Measurements from ENCODE around the gene MARCHF5. TPM values are rescaled to one million over a fixed set of nuclear protein-coding genes. Genes with fewer than 3 reads are reported as not detected.

Gene MARCHF5
- total RNA-seq, 1 donor from 2014 or later, result 52.1 TPM

DNA sequence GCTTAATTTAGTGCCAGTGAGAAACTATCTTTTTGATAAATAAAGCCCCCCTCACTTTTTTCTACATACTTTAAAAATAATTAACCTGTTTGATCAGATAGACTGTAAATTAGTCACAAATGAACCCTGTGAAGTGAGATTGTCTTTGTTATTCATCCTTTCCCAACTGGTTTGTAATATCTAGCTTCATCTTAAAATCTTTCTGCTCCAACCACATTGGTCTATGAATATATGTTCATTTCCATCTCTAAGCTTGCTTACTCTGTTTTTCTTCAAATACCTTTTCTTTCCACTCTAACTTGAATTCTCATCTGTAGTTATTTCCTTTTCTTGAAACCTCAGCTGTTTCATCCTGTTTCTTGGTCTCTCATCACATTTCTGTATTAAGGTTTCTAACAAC, 12.1 kb downstream of the MARCHF5 start:
- no peaks in the 10 kb centered on the region for H3K27me3 Mint-ChIP-seq (ENCODE audit: low read depth, unreplicated experiment)
- DNase-seq (ENCODE audit: low read depth), result no peak
- TF ChIP-seq, protein P1, sequence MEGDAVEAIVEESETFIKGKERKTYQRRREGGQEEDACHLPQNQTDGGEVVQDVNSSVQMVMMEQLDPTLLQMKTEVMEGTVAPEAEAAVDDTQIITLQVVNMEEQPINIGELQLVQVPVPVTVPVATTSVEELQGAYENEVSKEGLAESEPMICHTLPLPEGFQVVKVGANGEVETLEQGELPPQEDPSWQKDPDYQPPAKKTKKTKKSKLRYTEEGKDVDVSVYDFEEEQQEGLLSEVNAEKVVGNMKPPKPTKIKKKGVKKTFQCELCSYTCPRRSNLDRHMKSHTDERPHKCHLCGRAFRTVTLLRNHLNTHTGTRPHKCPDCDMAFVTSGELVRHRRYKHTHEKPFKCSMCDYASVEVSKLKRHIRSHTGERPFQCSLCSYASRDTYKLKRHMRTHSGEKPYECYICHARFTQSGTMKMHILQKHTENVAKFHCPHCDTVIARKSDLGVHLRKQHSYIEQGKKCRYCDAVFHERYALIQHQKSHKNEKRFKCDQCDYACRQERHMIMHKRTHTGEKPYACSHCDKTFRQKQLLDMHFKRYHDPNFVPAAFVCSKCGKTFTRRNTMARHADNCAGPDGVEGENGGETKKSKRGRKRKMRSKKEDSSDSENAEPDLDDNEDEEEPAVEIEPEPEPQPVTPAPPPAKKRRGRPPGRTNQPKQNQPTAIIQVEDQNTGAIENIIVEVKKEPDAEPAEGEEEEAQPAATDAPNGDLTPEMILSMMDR (IDR thresholded peaks at IDR 0.05; ENCODE audit: insufficient read depth, low read depth, low read length), result no peak
- FAIRE-seq, result no peak
- no peak overlapping the region for H3K4me3 Mint-ChIP-seq (ENCODE audit: unreplicated experiment)
- H3K9me3 Mint-ChIP-seq (ENCODE audit: unreplicated experiment), result no peaks in the 10 kb centered on the region
- no peak overlapping the region for H3K27ac ChIP-seq (ENCODE audit: low read depth, low read length)
- H3K36me3 Mint-ChIP-seq (ENCODE audit: low read depth, unreplicated experiment), result no peaks in the 10 kb centered on the region
- H3K79me2 ChIP-seq (ENCODE audit: insufficient read depth, low read length), result peaks cover 97% of the 10 kb centered on the region
- no peaks in the 10 kb centered on the region for H3K9me3 ChIP-seq (ENCODE audit: insufficient read depth, low read depth, low read length)
- H3K4me2 ChIP-seq (ENCODE audit: low read length), result no peak overlapping the region
- H2AFZ ChIP-seq (ENCODE audit: low read depth, low read length), result no peak overlapping the region
- H4K20me1 ChIP-seq (ENCODE audit: insufficient read depth, low read length), result peaks cover 95% of the 10 kb centered on the region
- peaks cover 5% of the 10 kb centered on the region for H3K36me3 ChIP-seq (ENCODE audit: insufficient read depth, low read length)
- no peak overlapping the region for H3K4me3 ChIP-seq (ENCODE audit: insufficient read depth, low read depth, low read length)
- H3K4me1 Mint-ChIP-seq (ENCODE audit: low read depth, unreplicated experiment), result peaks cover 5% of the 10 kb centered on the region
- H3K9ac ChIP-seq (ENCODE audit: low read length), result no peak overlapping the region
- no peaks in the 10 kb centered on the region for H3K27me3 ChIP-seq (ENCODE audit: insufficient read depth, low read length)
- H3K27ac Mint-ChIP-seq (ENCODE audit: unreplicated experiment), result no peak overlapping the region
- H3K4me1 ChIP-seq (ENCODE audit: insufficient read depth, low read length), result no peaks in the 10 kb centered on the region

DNA sequence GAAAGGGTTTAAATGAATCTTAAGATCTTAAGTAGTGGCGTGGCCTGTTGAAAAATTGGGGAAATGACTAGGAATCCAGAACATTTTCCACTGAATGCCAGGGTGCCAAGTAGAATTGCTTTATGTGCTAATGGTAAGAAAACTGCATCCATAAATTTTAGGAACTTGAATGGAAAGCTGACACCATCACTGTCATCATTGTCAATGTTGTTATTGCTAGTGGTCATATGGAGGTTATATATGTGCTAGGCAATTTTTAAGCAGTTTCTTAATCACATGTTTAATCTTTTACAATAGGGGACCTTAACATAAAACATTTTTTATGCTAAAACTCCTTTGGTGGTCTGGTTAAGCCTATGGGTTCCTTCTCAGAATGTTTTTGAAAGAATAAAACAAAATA, 13.1 kb downstream of the MARCHF5 start:
- TF ChIP-seq, protein P1 (IDR thresholded peaks at IDR 0.05; ENCODE audit: insufficient read depth, low read depth, low read length), result no peak
- TF ChIP-seq EZH2 (IDR thresholded peaks at IDR 0.05; ENCODE audit: insufficient read depth, low read length), result no peak
- Histone ChIP-seq H4K20me1 (ENCODE audit: insufficient read depth, low read length) (peaks cover 94% of the 10 kb centered on the region), H3K36me3 (ENCODE audit: insufficient read depth, low read length) (peaks cover 5% of the 10 kb centered on the region), H2AFZ (ENCODE audit: low read depth, low read length) (no peak overlapping the region), H3K4me2 (ENCODE audit: low read length) (no peak overlapping the region), H3K27ac (ENCODE audit: low read depth, low read length) (no peak overlapping the region), H3K4me1 (ENCODE audit: insufficient read depth, low read length) (no peaks in the 10 kb centered on the region), H3K79me2 (ENCODE audit: insufficient read depth, low read length) (peaks cover 96% of the 10 kb centered on the region), H3K27me3 (ENCODE audit: insufficient read depth, low read length) (no peaks in the 10 kb centered on the region), H3K4me3 (ENCODE audit: insufficient read depth, low read depth, low read length) (no peak overlapping the region), H3K9ac (ENCODE audit: low read length) (no peak overlapping the region), H3K9me3 (ENCODE audit: insufficient read depth, low read depth, low read length) (no peaks in the 10 kb centered on the region)
- H3K4me1 Mint-ChIP-seq (ENCODE audit: low read depth, unreplicated experiment), result peaks cover 5% of the 10 kb centered on the region
- no peaks in the 10 kb centered on the region for H3K36me3 Mint-ChIP-seq (ENCODE audit: low read depth, unreplicated experiment)
- H3K27ac Mint-ChIP-seq (ENCODE audit: unreplicated experiment), result no peak overlapping the region
- DNase-seq (ENCODE audit: low read depth) (no peak), FAIRE-seq (no peak)
- H3K27me3 Mint-ChIP-seq (ENCODE audit: low read depth, unreplicated experiment), result no peaks in the 10 kb centered on the region
- H3K9me3 Mint-ChIP-seq (ENCODE audit: unreplicated experiment), result no peaks in the 10 kb centered on the region
- H3K4me3 Mint-ChIP-seq (ENCODE audit: unreplicated experiment), result no peak overlapping the region

DNA sequence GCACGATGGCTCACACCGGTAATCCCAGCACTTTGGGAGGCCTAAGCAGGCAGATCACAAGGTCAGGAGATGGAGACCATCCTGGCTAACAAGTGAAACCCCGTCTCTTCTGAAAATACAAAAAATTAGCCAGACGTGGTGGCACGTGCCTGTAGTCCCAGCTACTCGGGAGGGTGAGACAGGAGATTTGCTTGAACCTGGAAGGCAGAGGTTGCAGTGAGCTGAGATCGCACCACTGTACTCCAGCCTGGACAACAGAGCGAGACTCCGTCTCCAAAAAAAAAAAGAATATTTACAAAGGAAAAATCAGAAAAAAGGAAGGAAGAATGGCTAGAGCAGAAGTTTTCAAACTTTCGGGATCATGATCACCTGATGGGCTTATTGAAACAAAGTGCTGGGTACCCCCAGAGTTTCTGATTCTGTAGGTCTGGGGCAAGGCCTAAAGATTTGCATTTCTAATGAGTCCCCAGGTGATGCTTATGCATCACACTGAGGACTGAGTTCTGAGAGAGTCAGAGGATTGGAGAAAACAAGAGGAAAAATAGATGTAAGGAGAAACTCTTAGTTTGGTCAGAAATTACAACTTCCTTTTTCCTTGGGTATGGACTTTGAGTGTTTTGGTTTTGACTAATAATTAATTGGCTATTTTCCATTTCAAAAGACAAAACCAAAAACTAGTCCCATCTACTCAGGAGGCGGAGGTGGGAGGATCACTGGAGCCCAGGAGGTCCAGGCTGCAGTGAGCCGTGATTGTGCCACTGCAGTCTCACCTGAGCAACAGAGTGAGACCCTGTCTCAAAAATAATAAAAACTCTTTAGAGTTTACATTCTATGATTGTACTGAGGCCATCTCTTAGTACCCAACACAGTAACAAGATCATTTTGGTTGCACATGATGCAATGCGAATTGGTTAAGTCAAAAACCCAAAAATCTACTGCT, 14.4 kb downstream of the MARCHF5 start:
- FAIRE-seq (no peak), DNase-seq (ENCODE audit: low read depth) (no peak)
- no peaks in the 10 kb centered on the region for H3K27me3 Mint-ChIP-seq (ENCODE audit: low read depth, unreplicated experiment)
- H3K36me3 Mint-ChIP-seq (ENCODE audit: low read depth, unreplicated experiment), result no peaks in the 10 kb centered on the region
- H3K9me3 Mint-ChIP-seq (ENCODE audit: unreplicated experiment), result no peaks in the 10 kb centered on the region
- no peak overlapping the region for H2AFZ ChIP-seq (ENCODE audit: low read depth, low read length)
- no peak overlapping the region for H3K4me2 ChIP-seq (ENCODE audit: low read length)
- H3K36me3 ChIP-seq (ENCODE audit: insufficient read depth, low read length), result peaks cover 5% of the 10 kb centered on the region
- no peaks in the 10 kb centered on the region for H3K27me3 ChIP-seq (ENCODE audit: insufficient read depth, low read length)
- H3K9ac ChIP-seq (ENCODE audit: low read length), result no peak overlapping the region
- H3K4me1 Mint-ChIP-seq (ENCODE audit: low read depth, unreplicated experiment), result peaks cover 5% of the 10 kb centered on the region
- H3K4me3 ChIP-seq (ENCODE audit: insufficient read depth, low read depth, low read length), result no peak overlapping the region
- TF ChIP-seq, protein P1 (IDR thresholded peaks at IDR 0.05; ENCODE audit: insufficient read depth, low read depth, low read length), result no peak
- TF ChIP-seq EZH2 (IDR thresholded peaks at IDR 0.05; ENCODE audit: insufficient read depth, low read length), result no peak
- no peaks in the 10 kb centered on the region for H3K4me1 ChIP-seq (ENCODE audit: insufficient read depth, low read length)
- no peaks in the 10 kb centered on the region for H3K9me3 ChIP-seq (ENCODE audit: insufficient read depth, low read depth, low read length)
- no peak overlapping the region for H3K27ac Mint-ChIP-seq (ENCODE audit: unreplicated experiment)
- H3K79me2 ChIP-seq (ENCODE audit: insufficient read depth, low read length), result peaks cover 96% of the 10 kb centered on the region
- no peak overlapping the region for H3K27ac ChIP-seq (ENCODE audit: low read depth, low read length)
- peaks cover 92% of the 10 kb centered on the region for H4K20me1 ChIP-seq (ENCODE audit: insufficient read depth, low read length)
- H3K4me3 Mint-ChIP-seq (ENCODE audit: unreplicated experiment), result no peak overlapping the region

Measured in astrocyte (in vitro differentiated cells and primary cell).